HG03460 (cell line): ENCODE results near the gene ACVRL1.
A peak's percentile ranks its signal among the peaks of the same experiment; 100 is the strongest.

Source experiments
- ATAC-seq: cut with Tn5 transposase; IDR thresholded peaks from one replicate; pipeline ENCODE4 v1.9.1; 2021; ENCODE audit not compliant: unreplicated experiment

The ACVRL1 gene

DNA sequence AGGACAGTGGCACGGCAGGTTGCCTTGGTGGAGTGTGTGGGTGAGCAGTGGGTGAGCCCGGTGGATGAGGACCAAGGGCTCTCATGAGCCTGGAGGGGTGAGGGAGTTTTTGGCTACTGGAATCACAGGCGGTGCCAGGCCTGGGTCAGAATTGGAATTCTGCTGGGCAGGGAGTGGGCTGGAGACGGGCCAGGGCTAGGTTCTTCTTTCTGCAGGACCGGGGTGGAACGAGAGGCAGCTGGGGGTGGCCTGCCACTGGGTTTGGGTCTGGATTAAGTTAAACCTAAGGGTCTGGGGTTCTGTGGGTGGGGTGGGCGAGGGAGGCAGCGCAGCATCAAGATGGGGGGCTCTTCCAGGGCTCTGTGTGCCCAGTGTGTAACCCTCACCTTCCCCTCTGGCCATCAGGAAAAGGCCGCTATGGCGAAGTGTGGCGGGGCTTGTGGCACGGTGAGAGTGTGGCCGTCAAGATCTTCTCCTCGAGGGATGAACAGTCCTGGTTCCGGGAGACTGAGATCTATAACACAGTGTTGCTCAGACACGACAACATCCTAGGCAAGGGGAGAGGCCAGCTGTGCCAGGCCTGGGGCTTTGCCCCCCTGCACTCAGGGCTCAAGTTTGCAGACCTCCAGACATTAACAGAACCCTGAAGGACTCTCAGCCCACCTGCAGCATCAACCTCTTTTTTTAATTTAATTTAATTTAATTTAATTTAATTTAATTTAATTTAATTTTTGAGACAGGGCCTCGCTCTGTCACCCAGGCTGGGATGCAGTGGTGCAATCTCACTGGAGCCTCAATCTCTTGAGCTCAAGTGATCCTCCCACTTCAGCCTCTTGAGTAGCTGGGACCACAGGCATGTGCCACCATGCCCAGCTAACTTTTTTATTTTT lies 7.0 kb downstream of the ACVRL1 start:
- no peak for ATAC-seq

DNA sequence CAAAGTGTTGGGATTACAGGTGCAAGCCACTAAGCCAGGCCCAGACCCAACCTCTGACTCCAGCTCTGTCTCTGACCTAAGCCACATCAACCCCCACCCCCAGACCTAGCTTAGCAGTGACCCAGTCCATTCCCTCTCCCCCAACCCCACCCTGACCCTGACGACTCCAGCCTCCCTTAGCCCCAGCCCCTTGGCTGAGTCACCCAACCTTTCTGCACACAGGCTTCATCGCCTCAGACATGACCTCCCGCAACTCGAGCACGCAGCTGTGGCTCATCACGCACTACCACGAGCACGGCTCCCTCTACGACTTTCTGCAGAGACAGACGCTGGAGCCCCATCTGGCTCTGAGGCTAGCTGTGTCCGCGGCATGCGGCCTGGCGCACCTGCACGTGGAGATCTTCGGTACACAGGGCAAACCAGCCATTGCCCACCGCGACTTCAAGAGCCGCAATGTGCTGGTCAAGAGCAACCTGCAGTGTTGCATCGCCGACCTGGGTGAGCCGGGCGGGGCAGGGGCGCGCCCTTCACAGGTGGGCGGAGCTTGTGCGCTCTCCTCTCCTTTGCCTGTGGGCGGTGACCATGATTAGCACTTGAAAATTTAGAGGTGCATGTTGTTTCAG lies 7.8 kb downstream of the ACVRL1 start:
- no peak for ATAC-seq

DNA sequence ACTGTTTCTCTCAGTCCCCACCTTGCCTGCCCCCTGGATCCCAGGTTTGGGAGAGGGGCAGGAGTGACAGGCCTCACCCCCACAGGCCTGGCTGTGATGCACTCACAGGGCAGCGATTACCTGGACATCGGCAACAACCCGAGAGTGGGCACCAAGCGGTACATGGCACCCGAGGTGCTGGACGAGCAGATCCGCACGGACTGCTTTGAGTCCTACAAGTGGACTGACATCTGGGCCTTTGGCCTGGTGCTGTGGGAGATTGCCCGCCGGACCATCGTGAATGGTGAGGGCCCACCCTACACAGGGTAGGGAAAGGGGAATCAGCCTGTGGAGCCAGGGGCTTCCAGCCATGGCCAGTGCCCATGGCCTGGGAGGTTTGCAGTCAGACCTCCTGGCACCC lies 8.6 kb downstream of the ACVRL1 start:
- ATAC-seq: no peak

DNA sequence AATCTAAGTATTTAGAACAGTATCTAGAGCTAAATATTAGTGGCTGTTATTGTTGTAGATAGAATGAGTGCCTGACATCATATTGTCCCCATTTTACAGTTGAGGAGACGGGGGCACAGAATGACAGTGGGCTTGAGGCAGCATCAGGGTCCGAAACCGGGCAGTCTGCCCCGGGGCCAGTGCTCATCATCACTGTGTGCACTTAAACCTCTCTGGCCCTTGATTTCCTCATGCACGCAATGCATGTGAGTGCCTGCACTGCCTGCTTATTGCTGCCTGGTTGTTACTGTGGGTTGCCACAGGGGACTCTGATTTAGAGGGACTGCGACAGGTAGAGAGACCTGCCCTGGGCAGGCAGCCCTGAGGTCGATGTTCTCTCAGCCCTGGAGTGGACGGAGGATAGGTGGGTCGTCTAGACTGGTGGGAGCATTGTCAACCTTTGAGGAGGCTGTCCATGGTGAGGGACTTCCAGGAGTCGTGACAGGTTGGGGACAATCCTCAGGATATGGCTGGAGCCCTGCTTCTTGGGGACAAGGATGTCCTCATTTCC lies 9.8 kb downstream of the ACVRL1 start:
- ATAC-seq: no peak

DNA sequence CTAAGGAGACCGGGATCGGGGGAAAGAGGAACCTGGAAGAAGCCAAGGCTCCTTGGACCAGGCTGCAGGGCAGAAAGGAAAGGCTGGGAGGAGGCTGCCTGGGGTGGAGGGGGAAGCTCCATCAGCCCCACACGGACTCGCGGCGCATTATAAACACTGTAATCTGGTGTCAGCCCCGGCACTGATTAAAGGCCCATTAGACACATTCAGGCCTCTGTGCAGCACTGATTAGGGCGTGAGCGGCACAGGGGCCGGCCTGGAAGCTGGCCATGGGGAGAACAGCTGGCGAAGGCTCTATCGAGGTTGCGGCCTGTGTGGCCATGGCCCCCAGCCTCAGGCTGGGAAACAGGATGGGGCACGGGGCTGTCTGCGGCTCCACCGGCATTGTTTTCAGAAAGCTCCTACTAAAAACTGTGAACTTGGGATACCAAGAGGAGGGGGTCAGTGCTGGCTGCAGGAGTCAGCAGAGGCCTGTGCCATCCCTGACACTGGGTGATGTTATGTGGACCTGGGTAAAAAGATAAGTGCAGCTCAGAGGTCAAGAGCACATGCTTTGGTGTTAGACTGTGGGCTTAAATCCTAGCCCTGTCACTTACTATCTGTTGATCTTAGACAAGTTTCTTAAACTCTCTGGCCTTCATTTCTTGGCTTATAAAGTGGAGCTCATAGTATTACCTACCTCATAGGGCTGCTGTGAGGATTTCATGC lies 10.6 kb downstream of the ACVRL1 start:
- no peak for ATAC-seq

DNA sequence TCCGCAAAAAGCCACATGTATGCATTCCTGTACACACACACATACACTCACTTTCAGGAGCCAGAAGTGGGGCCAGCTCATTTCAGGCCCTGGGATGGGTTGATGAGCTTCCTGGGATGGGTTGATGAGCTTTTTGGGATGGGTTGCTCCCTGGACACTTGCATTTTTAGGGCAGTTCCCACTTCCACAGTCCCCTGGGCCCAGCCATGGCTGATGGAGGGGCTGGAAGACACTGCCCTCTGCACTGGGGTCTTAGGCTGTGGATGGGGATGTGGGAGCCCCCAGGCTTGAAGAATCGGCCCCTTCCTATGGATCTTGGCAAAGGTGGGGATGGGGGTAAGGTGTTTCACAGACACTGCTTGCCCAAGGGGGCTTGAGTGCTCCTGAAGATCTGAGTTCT lies 12.7 kb downstream of the ACVRL1 start:
- ATAC-seq: no peak

DNA sequence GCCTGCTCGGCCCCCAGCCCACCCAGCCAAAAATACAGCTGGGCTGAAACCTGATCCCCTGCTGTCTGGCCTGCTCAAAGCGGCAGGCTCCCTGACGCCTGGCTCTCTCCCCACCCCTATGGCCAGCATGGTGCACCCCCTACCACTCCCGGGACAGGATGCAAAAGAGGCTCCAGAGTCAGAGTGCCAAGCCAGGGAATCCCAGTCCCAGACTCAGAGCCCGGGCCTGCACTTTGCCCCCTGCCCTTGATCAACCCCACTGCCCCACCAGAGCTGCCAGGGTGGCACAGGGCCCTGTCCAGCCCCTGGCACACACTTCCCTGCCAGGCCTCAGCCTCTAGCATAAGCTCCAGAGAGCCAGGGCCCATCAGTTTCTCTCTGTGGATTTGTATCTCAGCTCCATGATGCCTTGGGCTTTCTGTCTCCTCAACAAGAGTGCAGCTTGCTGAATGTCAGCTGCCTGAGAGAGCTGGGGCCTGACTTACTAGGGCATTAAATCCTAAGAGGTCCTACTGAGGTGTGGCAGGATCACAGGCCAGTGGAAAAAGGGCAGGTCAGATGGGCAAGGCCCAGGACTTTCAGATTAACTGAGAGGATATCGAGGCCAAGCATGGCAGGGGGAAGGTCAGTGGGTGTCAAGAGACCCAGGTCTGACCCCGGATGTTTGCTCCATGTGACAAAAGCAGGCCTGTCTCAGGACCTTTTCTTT lies 13.9 kb downstream of the ACVRL1 start:
- ATAC-seq: no peak

DNA sequence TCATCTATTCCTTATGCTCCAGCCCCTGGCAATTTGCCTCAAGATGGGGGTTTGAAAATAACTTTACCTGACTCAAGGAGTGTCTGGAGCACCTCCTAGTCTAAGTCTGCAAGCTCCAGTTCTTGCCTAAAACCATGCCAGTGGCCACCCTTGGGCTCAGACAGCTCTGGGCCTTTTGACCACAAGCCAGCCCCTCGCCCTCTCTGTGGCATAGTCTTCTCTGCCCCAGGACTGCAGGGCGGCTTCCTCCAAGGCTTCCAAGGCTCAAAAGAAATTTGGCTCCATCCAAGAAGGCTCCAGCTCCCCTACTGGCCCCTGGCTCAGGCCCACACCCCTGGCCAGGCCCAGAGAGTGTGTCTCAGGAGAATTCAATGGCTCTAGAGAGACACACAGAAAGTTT lies 14.8 kb downstream of the ACVRL1 start:
- ATAC-seq: no peak

DNA sequence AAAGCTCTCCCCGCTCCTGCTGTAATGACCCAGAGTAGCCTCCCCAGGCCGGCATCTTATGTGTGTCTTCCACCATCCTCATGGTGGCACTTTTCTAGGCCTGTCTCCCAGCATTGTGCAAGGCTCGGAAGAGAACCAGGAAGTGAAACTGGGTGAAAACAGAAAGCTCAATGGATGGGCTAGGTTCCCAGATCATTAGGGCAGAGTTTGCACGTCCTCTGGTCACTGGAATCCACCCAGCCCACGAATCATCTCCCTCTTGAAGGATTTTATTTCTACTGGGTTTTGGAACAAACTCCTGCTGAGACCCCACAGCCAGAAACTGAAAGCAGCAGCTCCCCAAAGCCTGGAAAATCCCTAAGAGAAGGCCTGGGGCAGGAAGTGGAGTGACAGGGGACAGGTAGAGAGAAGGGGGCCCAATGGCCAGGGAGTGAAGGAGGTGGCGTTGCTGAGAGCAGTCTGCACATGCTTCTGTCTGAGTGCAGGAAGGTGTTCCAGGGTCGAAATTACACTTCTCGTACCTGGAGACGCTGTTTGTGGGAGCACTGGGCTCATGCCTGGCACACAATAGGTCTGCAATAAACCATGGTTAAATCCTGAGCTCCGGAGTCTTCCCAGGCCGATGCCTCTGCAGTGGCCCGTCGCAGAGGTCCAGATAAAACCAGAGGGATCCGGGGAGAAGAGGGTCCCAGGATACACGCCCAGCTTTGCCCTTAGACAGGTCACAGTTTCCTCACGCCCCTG lies 15.6 kb downstream of the ACVRL1 start:
- ATAC-seq: no peak

DNA sequence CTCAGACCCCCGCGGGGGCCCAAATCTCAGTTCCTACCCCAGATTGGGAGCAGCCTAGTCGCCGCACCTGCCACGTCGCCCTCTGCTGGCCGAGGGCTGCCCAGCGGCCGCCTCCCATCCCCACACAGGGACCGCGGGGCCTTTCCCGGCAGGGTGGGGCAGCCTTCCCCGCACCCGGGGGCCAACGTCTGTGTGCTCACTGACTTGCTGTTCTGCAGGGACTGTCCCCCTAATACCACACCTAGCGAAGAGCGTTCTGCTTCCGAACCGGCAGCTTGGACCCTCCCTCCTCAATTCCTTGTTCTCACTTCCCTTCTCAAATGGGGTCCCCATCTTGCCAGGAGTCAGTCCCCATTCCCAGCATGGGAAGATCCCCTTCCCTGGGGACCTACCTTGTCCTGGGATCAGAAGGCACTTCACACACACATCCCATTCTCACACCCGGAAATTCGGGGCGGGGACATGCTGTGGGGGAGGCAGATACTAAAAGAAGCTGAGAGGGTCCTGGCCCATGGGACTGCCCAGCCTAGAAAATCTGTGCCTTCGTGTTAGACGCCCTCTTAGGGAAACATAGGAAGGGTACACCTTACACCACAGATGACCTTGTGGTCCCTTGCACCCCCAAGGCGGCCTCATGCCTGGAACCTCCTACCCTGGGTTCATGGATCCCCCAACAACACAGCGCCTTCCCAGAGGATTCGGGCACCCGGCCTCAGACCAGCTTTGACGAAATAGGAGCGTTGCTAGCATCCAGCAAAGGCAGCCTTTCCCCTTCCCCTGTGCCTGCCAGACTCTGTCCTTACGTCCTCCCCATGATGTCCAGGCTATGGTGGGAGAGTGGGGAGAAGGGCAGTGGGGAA lies 16.4 kb downstream of the ACVRL1 start:
- no peak for ATAC-seq

DNA sequence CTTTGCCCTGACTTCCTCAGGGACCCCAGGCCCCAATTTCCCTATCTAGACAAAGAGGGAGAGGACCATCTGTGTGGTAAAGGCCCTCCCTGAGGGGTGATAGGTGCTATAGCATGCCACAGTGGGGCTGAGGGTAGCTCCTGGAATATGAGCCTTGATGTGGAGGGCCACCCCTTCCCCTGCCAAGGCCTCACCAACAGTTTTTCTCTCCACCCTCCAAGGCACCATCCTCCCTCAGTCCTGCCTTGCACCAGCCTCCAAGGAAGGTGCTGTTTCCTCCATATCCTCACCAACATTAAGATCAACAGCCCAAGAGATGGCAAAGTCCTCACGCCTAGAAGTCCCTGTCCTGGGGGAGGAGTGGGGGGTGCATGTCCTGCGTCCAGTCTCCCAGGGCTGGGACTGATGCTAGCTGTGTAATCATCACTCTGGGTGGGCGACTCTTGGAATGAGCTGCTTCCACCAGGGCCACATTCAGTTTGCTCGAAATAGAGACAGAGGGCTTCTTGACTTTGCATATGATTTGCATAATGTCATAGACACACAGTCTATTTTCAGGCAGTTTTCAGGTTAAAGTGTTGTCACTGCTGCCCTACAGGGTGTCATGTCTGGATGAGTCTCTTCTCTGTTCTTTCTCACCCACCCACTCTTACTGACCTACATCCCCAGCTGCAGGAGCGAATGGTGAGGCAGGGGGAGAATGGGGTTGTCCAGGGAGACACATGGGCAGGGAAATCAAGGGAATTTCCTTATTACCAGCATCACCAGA lies 17.4 kb downstream of the ACVRL1 start:
- peak; percentile 64 for ATAC-seq

DNA sequence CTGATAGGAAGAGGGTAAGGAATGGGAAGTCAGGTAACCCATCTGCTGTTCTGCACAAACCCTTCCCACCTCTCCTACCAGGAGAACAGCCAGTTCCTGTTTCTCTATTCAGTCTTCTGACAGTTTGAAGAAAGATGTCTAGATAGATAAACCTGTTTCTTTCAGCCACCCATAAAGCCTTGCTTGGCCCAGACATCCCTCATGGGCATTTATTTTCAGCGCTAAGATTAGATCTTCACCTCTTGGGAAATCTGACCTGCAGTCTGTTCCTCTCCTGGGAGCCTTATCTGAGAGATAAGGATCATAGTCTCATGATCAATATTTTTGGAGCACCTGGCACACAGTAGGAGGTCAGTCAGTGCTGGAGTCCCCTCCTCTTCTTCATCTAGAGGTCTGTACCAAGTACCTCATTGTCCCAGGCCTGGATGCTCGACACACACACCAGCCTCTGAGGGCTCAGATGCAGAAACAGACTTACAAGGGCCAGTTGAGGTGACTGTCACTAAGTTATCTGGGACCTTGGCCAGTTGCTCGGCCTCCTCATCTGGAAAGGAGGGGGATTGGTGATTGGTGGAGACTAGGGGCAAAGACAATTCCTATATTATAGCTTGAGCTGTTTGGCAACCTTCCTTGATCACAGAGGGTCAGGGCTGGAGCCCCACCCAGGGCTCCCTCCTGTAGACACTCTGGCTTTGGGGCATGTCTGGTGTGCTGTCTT lies 18.2 kb downstream of the ACVRL1 start:
- no peak for ATAC-seq

DNA sequence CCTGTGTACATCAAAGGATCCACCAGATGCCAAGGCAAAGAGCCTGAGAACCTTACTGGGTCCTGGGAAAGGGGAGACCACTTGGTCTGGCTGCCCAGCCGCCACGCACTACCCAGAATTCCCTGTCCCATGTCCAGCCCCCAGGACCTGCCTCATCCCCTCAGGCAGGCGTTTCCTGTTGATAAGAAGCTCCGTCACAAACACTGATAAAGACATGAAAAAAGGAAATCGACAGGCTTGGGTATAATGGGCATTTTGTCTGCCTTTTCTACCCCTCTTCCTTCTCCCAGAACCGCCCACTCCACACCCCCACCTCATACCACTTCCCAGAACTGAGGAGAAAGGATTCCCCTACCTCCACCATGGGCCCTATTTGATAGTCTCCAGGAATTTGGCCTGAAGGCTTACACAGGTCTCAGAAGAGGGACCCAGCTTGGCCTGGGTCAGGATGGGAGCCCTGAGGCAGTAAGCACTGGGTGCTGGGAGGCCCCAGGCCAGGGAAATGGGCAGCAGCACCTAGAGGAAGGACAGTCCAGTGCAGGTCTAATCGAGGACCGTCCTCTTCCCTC lies 18.8 kb downstream of the ACVRL1 start:
- ATAC-seq: no peak

DNA sequence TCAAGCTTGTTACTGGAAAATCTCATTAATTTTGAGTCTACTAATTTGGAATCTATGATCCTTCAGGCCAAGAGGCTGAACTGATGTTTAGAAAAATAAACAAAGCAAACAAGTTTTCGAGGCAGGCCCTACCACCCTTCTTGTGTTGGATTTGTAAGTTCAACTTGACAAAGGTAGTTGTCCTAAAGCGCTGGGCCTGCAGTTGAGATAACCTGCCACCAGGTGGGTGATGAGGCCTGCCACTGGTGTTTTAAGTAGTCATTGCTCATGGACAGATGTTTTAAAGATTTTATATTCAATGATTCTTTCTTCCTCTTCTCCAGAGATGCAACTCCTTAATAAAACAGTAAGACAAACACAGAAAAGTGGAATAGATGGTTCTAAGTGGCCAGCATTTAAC lies 19.4 kb downstream of the ACVRL1 start:
- no peak for ATAC-seq

DNA sequence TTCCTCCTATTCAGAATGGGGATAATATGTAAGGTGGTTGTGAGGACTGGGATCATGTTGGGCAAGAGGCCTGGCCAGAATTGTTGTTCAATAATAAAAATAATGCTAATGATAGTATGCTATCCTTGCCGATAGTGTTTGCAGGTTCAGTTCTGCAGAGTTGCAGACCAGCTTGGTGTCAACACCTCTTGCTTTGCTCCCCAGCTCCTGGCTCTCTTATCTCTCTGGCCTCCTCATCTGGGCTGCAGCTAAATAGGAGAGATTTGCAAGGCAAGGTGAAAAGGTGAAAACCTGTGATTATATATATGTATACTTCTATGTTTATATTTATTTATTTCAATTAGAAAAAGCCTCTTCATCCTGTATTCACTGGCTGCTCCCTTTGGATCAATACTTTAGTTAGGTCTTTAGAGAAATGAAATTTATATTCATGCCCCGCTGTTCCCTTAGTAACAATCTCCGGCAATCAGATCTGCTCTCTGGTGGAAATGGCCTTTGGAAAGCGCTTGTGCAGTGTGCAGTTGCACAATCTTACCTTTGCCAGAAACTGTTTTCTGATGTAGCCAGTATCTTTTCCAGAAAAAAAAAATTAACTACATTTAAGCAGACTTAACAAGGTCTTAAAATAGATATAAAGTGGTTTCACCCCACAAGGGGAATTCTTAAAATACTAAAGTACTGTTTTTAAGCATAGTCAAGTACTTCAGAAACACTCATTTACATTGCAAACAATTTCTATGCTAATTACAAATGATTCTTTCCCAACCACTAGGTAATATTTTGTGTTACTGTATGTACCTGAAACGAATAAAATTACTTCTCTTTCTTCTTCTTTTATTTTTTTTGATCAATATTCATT lies 25.1 kb downstream of the ACVRL1 start:
- ATAC-seq: no peak

DNA sequence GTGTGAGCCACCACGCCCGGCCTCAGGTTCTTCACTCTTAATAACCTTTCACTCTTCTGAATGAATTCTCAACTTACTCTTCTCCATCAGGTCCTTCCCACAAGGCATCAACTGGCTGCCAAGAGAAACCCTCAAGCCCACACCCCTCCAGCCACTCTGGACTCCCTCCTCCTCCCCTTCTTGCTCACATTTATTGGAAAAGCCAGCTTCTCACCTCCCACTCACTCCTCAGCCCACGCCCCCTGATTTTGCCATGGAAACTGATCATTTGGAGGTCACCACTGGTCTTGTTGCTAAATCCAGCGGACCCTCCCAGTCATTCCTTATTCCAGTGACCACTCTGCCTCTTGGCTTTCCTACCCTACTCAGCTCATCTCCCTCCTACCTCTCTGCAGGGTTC lies 26.8 kb downstream of the ACVRL1 start:
- no peak for ATAC-seq

DNA sequence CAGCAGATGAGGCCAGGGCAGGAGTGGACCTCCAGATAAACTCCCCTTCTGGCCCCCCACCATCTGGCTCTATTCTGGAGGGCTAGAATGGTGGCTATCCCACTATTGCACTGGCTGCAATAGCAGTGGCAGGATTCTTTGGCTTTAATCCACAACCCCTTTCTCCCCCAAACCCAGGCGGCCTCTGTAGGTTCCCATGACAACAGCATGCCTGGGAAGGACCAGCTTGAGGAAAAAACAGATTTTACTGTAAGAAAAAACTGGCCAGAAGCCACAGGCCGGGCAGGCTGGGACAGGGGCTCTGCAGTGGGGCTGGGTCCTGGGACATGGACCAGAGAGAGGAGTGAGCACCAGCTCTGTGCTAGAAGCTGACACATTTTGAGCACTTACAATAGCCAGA lies 30.6 kb downstream of the ACVRL1 start:
- ATAC-seq: no peak
